ENCODE data around the gene MGMT.

MGMT gene

GRCh38 chr10:129524936-129525335 lies 57.9 kb downstream of the MGMT start:
- Histone ChIP-seq H3K27me3 (ENCODE audit: insufficient read depth, low read length) (no peaks in the 10 kb centered on the region), H3K4me3 (ENCODE audit: low read depth, low read length, poor library complexity, severe bottlenecking) (peak overlapping the region; percentile 37), H4K20me1 (ENCODE audit: insufficient read depth, low read length) (no peaks in the 10 kb centered on the region), H3K27ac (ENCODE audit: low read depth, low read length, poor library complexity, severe bottlenecking) (peak overlapping the region; percentile 93), H3F3A (ENCODE audit: insufficient read depth, low read length) (no peaks in the 10 kb centered on the region), H3K9me2 (ENCODE audit: low read depth, low read length) (no peaks in the 10 kb centered on the region), H3K9ac (ENCODE audit: low read length) (peak overlapping the region; percentile 60), H3K36me3 (ENCODE audit: insufficient read depth, low read length) (no peaks in the 10 kb centered on the region), H2AFZ (ENCODE audit: low read length) (no peak overlapping the region), H3K9me3 (ENCODE audit: low read length) (no peaks in the 10 kb centered on the region), H3K4me1 (ENCODE audit: insufficient read depth, low read length, severe bottlenecking) (peaks cover 48% of the 10 kb centered on the region), H3K4me2 (ENCODE audit: low read length) (peak overlapping the region; percentile 63), H3K79me2 (ENCODE audit: insufficient read depth, low read length) (no peaks in the 10 kb centered on the region)
- TF ChIP-seq CTCF (IDR thresholded peaks at IDR 0.05; ENCODE audit: low read length) (no peak), EZH2 (IDR thresholded peaks at IDR 0.05; ENCODE audit: borderline replicate concordance, low read length) (no peak)

- no peaks in the 10 kb centered on the region for H3K79me2 ChIP-seq (ENCODE audit: insufficient read depth, low read length)
- H3K4me3 ChIP-seq (ENCODE audit: low read depth, low read length, poor library complexity, severe bottlenecking) = peak overlapping the region; percentile 12
- H3K9me2 ChIP-seq (ENCODE audit: low read depth, low read length) = no peaks in the 10 kb centered on the region
- no peaks in the 10 kb centered on the region for H3K36me3 ChIP-seq (ENCODE audit: insufficient read depth, low read length)
- peak overlapping the region; percentile 63 for H3K4me2 ChIP-seq (ENCODE audit: low read length)
- no peaks in the 10 kb centered on the region for H3K9me3 ChIP-seq (ENCODE audit: low read length)
- no peak for TF ChIP-seq EZH2 (IDR thresholded peaks at IDR 0.05; ENCODE audit: borderline replicate concordance, low read length)
- TF ChIP-seq CTCF (IDR thresholded peaks at IDR 0.05; ENCODE audit: low read length) = no peak
- H3F3A ChIP-seq (ENCODE audit: insufficient read depth, low read length) = no peaks in the 10 kb centered on the region
- H4K20me1 ChIP-seq (ENCODE audit: insufficient read depth, low read length) = no peaks in the 10 kb centered on the region
- H2AFZ ChIP-seq (ENCODE audit: low read length) = no peak overlapping the region
- peak overlapping the region; percentile 93 for H3K27ac ChIP-seq (ENCODE audit: low read depth, low read length, poor library complexity, severe bottlenecking)
- H3K4me1 ChIP-seq (ENCODE audit: insufficient read depth, low read length, severe bottlenecking) = peaks cover 52% of the 10 kb centered on the region
- no peaks in the 10 kb centered on the region for H3K27me3 ChIP-seq (ENCODE audit: insufficient read depth, low read length)
- H3K9ac ChIP-seq (ENCODE audit: low read length) = peak overlapping the region; percentile 60; the same call in 1 of the 2 replicates
Measured at GRCh38 chr10:129525401-129525801, 58.4 kb downstream of the MGMT start.

DNA sequence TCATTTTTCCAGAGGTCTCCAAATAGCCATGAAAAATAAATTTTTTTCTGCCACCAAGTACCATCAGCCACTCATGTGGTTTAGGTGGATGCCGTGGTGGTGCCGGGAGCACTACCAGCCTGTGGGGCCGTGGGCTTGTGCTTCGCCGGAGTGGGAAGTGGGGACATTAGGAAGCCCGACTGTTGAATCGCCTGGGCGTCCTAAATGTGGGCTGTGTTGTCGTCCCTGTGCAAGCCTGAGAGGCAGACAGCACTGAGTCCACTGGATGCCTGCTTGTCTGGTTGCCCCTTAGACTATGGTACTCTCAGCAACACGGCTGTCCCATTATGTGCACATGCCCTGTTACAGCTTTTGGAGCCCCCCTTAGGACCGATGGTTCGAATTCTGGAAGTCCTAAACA lies 59.9 kb downstream of the MGMT start:
- no peaks in the 10 kb centered on the region for H3K9me3 ChIP-seq (ENCODE audit: low read length)
- no peaks in the 10 kb centered on the region for H3F3A ChIP-seq (ENCODE audit: insufficient read depth, low read length)
- H3K4me1 ChIP-seq (ENCODE audit: insufficient read depth, low read length, severe bottlenecking) = peaks cover 66% of the 10 kb centered on the region
- H3K9me2 ChIP-seq (ENCODE audit: low read depth, low read length) = no peaks in the 10 kb centered on the region
- H3K9ac ChIP-seq (ENCODE audit: low read length) = no peak overlapping the region
- H4K20me1 ChIP-seq (ENCODE audit: insufficient read depth, low read length) = no peaks in the 10 kb centered on the region
- no peak overlapping the region for H3K4me3 ChIP-seq (ENCODE audit: low read depth, low read length, poor library complexity, severe bottlenecking)
- H3K36me3 ChIP-seq (ENCODE audit: insufficient read depth, low read length) = no peaks in the 10 kb centered on the region
- no peaks in the 10 kb centered on the region for H3K27me3 ChIP-seq (ENCODE audit: insufficient read depth, low read length)
- H3K4me2 ChIP-seq (ENCODE audit: low read length) = no peak overlapping the region
- no peak overlapping the region for H3K27ac ChIP-seq (ENCODE audit: low read depth, low read length, poor library complexity, severe bottlenecking)
- no peak overlapping the region for H2AFZ ChIP-seq (ENCODE audit: low read length)
- TF ChIP-seq EZH2 (IDR thresholded peaks at IDR 0.05; ENCODE audit: borderline replicate concordance, low read length) (no peak), CTCF (IDR thresholded peaks at IDR 0.05; ENCODE audit: low read length) (no peak)
- H3K79me2 ChIP-seq (ENCODE audit: insufficient read depth, low read length) = no peaks in the 10 kb centered on the region

Data from OCI-LY1 (cell line).